Activated CD4-positive, alpha-beta memory T cell treated with anti-CD3 and anti-CD28 coated beads, Interleukin-2, amount 10 ng/mL, durations not matched to agents 7 days and 5 days (primary cell): ENCODE data around the gene ZNF688. TPM values are rescaled to one million over a fixed set of nuclear protein-coding genes. Genes with fewer than 3 reads are reported as not detected.
"Not testable (repeated sequence)": the region's sequence is repeated elsewhere in the genome, so short reads cannot be mapped to it uniquely, and the experiment has no call there.

ENCODE experiments used
- CTCF ChIA-PET: fragments of 350-600 bp; sonication (Branson Sonifier 250); formaldehyde crosslinking; loops from one replicate; lab custom pipeline; 2021; ENCODE audit warnings: antibody characterized with exemption, inconsistent platforms; lab: Charles Lee
- POLR2A ChIA-PET: fragments of 350-600 bp; sonication (Branson Sonifier 250); formaldehyde crosslinking; loops from one replicate; lab custom pipeline; 2021; ENCODE audit warnings: antibody characterized with exemption; lab: Charles Lee
- DNase-seq: peaks from one replicate; pipeline ENCODE4 v3.0.0-alpha.2; 2020
- H3K27ac Mint-ChIP-seq: one replicate; pipeline ENCODE4 v1.8.0; 2021; ENCODE audit warnings: mild to moderate bottlenecking, mixed read lengths
- H3K27me3 Mint-ChIP-seq: one replicate; pipeline ENCODE4 v1.8.0; 2021; ENCODE audit warnings: mixed read lengths
- H3K36me3 Mint-ChIP-seq: one replicate; pipeline ENCODE4 v1.8.0; 2021; ENCODE audit warnings: low read depth, mixed read lengths
- H3K4me1 Mint-ChIP-seq: one replicate; pipeline ENCODE4 v1.8.0; 2021; ENCODE audit warnings: mixed read lengths
- H3K4me3 Mint-ChIP-seq: one replicate; pipeline ENCODE4 v1.8.0; 2021; ENCODE audit warnings: mild to moderate bottlenecking, mixed read lengths
- H3K9me3 Mint-ChIP-seq: one replicate; pipeline ENCODE4 v1.8.0; 2021; ENCODE audit warnings: mixed read lengths
- total RNA-seq, 2 experiments: library from RNA; stranded (reverse); gene quantifications; one replicate each; pipeline ENCODE4 v1.2.3, GENCODE V29; 2021

Gene ZNF688
- total RNA-seq, 2 experiments from 2014 or later = 19.2 to 22.8 TPM

DNA sequence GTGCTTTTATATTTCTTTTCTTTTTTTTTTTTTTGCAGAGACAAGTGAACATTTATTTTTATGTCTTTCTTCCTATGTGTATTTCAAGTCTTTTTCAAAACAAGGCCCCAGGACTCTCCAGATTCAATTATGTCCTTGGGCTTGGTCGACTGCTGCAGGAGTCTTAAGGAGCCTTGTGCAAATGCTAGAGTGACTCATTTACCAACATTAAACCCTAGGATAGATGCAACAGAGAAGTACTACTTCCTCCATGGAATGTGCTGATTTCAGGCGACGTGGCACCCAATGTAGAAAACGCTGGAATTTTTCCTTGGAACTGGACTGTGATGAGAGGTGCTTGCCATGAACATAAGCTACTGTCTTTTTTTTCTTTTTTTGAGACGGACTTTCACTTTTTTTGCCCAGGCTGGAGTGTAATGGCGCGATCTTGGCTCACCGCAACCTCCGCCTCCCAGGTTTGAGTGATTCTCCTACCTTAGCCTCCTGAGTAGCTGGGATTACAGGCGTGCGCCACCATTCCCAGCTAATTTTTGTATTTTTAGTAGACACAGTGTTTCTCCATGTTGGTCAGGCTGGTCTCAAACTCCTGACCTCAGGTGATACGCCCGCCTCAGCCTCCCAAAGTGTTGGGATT is 35.0 kb downstream of the ZNF688 start:
- Mint-ChIP-seq H3K4me3 (peak overlapping the region; percentile 87), H3K36me3 (peaks cover 28% of the 10 kb centered on the region), H3K27ac (peak overlapping the region; percentile 97), H3K4me1 (peaks cover 32% of the 10 kb centered on the region)
- not testable (repeated sequence) for H3K27me3 Mint-ChIP-seq, DNase-seq, H3K9me3 Mint-ChIP-seq
- ChIA-PET CTCF (interaction anchor here (0.6 to 4.1 kb wide), 23 partner anchors 9 to 1091 kb away, joined by 4 to 90 read pairs (median 9); partner anchors contain the start of genes DCTPP1, ITGAL, ZNF688 and ZNF689), POLR2A (interaction anchor here (1.3 to 4.9 kb wide), 19 partner anchors 9 to 163 kb away, joined by 3 to 189 read pairs (median 20); partner anchors contain the start of genes DCTPP1, FBRS, ITGAL and SRCAP)

DNA sequence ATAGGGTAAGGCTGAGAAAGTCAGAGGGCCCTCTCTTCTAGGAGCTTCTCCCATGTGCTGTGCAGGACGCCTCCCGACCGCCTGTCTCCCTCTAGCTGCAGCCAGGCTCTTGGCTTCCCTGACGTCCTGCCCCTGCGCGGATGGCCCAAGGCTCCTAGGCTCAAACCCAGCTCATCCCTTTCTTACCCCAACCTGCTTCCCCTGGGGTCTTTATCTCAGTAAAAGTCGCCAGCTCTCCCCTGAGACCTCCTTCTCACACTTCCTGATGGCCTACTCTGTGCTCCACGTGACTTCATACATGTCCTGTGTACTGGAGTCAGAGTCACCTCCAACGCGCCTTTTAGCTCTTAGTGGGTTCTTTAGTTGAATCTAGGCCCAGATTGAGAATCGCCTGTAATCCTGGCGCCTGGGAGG is 35.7 kb downstream of the ZNF688 start:
- Mint-ChIP-seq H3K4me3 (peak overlapping the region; percentile 87), H3K36me3 (peaks cover 36% of the 10 kb centered on the region), H3K4me1 (peaks cover 37% of the 10 kb centered on the region), H3K27ac (peak overlapping the region; percentile 97), H3K9me3 (no peaks in the 10 kb centered on the region), H3K27me3 (no peaks in the 10 kb centered on the region)
- peak; percentile 74 for DNase-seq
- CTCF ChIA-PET = interaction anchor here (0.7 to 4.1 kb wide), 37 partner anchors 8 to 279 kb away, joined by 3 to 90 read pairs (median 6); partner anchors contain the start of genes DCTPP1, ITGAL, ZNF688 and ZNF689
- POLR2A ChIA-PET = interaction anchor here (0.5 to 4.9 kb wide), 40 partner anchors 8 to 582 kb away, joined by 3 to 189 read pairs (median 8); partner anchors contain the start of genes ALDOA, DCTPP1, FBRS and ITGAL

DNA sequence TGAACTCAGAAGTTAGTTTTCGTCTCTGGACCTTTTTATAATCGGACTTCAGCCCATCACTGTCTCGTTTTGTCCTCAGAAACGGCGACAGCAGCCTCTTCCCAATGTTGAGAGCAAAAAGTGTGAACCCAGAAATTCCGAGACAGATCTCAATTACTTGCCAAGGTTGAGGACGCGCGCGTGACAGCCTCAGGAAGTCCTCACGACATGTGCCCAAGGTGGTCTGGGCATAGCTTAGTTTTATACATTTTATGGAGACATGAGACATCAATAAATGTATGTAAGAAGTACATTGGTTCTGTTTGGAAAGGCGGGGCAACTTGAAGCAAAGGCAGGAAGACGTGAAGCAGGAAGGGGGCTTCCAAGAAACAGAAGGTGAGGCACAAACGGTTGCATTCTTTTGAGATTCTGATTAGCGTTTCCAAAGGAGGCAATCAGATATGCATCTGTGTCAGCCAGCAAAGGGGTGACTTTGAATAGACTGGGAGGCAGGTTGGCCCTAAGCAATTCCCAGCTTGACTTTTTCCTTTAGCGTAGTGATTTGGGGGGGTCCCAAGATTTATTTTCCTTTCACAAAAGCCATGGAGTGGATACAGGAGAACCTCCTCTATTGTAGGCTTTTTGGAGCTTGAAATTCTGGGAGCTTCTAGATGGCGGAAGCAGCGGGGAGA is 36.3 kb downstream of the ZNF688 start:
- DNase-seq = no peak
- H3K27ac Mint-ChIP-seq = peak overlapping the region; percentile 97
- peaks cover 38% of the 10 kb centered on the region for H3K36me3 Mint-ChIP-seq
- POLR2A ChIA-PET = interaction anchor here (0.5 to 4.9 kb wide), 44 partner anchors 8 to 582 kb away, joined by 3 to 189 read pairs (median 8); partner anchors contain the start of genes ALDOA, DCTPP1, FBRS and ITGAL
- H3K4me3 Mint-ChIP-seq = peak overlapping the region; percentile 87
- no peaks in the 10 kb centered on the region for H3K27me3 Mint-ChIP-seq
- no peaks in the 10 kb centered on the region for H3K9me3 Mint-ChIP-seq
- peaks cover 42% of the 10 kb centered on the region for H3K4me1 Mint-ChIP-seq
- CTCF ChIA-PET = interaction anchor here (0.7 to 4.1 kb wide), 38 partner anchors 8 to 279 kb away, joined by 3 to 90 read pairs (median 6); partner anchors contain the start of genes DCTPP1, ITGAL, ZNF688 and ZNF689

DNA sequence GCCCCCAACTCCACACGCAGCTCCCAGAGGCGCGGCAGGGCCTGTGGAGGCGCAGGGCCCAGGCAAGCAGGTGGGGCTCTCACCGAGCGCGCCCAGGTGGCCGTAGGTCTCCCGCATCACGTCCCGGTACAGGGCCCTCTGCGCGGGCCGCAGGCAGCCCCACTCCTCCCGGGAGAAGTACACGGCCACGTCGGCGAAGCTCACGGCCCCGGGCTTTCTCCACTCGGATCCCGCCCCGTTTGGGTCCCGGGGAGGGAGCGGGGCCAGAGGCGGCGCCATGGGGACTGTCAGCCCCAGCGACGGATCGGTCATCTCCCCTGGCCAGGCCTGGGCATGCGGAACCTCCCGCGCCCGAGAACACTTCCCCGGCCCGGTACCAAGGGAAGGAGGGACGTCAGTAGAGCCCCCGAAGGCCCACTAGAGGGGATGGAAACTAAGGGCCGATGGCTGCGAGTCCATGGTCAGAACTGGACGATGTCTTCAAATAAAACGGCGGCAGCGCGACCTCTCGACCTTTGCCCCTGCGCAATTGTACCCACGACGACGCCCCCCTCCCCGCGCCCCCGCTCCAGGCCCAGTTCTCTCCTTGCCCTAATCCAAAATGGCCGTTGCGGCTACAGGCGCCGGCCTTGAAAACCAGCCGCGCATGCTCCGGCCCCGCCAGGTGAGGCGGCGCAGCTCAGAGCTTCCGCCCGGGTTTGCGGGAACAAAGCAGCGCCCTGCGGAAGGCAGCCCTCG is 37.0 kb downstream of the ZNF688 start, which contains the start of gene ZNF747:
TSS of gene ZNF747 (minus strand) at position 491 of the 738 bp plus-strand sequence. CDS start at position 312, 179 bp downstream.
- H3K4me1 Mint-ChIP-seq = peaks cover 45% of the 10 kb centered on the region
- ChIA-PET POLR2A (interaction anchor here (0.9 to 4.9 kb wide), 39 partner anchors 9 to 469 kb away, joined by 3 to 189 read pairs (median 8); partner anchors contain the start of genes ALDOA, DCTPP1, FBRS and ITGAL), CTCF (interaction anchor here (0.9 to 4.1 kb wide), 31 partner anchors 7 to 280 kb away, joined by 3 to 90 read pairs (median 6); partner anchors contain the start of genes DCTPP1, ITGAL, ZNF688 and ZNF689)
- DNase-seq = peak; percentile 93
- H3K27ac Mint-ChIP-seq = peak within 1 kb of the TSS; percentile 97
- peaks cover 38% of the 10 kb centered on the region for H3K36me3 Mint-ChIP-seq
- H3K9me3 Mint-ChIP-seq = no peaks in the 10 kb centered on the region
- no peaks in the 10 kb centered on the region for H3K27me3 Mint-ChIP-seq
- peak within 1 kb of the TSS; percentile 87 for H3K4me3 Mint-ChIP-seq

DNA sequence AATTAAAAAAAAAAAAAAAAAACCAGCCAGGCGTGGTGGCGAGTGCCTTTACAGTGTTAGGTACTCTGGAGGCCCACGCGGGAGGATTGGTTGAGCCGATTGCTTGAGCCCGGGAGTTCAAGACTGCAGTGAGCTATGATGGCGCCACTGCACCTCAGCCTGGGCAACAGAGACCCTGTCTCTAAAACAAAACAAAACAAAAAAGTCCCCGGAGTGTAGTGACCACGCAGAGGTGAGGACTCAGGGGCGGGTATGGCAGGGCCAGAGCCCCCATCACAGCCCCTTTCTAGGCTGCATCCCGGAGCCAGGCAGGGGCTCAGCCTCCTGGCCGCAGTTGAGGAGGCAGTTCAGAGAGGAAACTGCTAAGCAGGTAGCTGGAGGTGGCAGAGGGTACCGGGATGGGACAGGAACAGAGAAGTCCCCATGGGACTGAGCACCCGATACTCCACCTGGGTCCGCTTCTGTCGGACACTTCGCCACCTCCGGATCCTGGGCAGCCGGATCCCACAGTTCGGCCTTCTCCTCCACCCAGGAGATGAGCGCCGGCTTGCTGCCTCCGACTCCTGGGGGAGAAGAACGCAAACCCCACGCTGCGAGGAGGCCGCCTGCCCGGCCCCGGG is 37.7 kb downstream of the ZNF688 start:
- ChIA-PET CTCF (interaction anchor here (0.6 to 4.1 kb wide), 12 partner anchors 10 to 160 kb away, joined by 3 to 90 read pairs (median 7); partner anchors contain the start of genes DCTPP1, ZNF689 and ZNF764), POLR2A (interaction anchor here (0.9 to 4.9 kb wide), 22 partner anchors 9 to 214 kb away, joined by 3 to 189 read pairs (median 16); partner anchors contain the start of genes FBRS, ITGAL, PHKG2 and ZNF48)
- H3K9me3 Mint-ChIP-seq = no peaks in the 10 kb centered on the region

DNA sequence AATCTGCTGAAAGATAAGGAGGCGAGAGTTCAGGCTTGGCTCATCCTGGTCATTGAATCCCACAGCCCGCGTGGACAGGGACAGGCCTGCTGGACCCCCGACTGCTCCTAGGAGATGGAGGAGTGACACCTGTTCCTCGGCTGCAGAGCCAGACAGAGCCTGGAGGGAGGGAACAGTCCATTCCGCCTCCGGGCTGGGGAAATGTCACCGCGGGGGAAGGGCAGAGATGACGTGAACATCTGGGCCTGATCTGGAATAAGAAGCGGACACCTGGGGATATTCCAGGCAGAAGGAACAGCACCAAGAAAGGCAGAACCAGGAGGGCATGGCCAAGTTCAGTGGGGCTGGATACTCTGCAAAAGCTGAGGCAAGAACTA is 38.4 kb downstream of the ZNF688 start:
- ChIA-PET POLR2A (interaction anchor here (1.2 to 4.9 kb wide), 10 partner anchors 10 to 96 kb away, joined by 3 to 189 read pairs (median 36); partner anchors contain the start of genes ZNF688, ZNF764 and ZNF785), CTCF (interaction anchor here (0.6 to 4.1 kb wide), 6 partner anchors 19 to 82 kb away, joined by 4 to 90 read pairs (median 12); partner anchors contain the start of gene ZNF764)
- H3K4me3 Mint-ChIP-seq = peak overlapping the region; percentile 87
- H3K36me3 Mint-ChIP-seq = peaks cover 38% of the 10 kb centered on the region
- no peaks in the 10 kb centered on the region for H3K27me3 Mint-ChIP-seq
- H3K9me3 Mint-ChIP-seq = no peaks in the 10 kb centered on the region
- H3K27ac Mint-ChIP-seq = peak overlapping the region; percentile 54
- DNase-seq = no peak
- peaks cover 56% of the 10 kb centered on the region for H3K4me1 Mint-ChIP-seq

More for the DNA sequence above, 37.7 kb downstream of the ZNF688 start:
- H3K27me3 Mint-ChIP-seq = no peaks in the 10 kb centered on the region
- DNase-seq = peak; percentile 43
- peaks cover 38% of the 10 kb centered on the region for H3K36me3 Mint-ChIP-seq
- peak overlapping the region; percentile 87 for H3K4me3 Mint-ChIP-seq
- H3K27ac Mint-ChIP-seq = peak overlapping the region; percentile 97
- H3K4me1 Mint-ChIP-seq = peaks cover 51% of the 10 kb centered on the region

DNA sequence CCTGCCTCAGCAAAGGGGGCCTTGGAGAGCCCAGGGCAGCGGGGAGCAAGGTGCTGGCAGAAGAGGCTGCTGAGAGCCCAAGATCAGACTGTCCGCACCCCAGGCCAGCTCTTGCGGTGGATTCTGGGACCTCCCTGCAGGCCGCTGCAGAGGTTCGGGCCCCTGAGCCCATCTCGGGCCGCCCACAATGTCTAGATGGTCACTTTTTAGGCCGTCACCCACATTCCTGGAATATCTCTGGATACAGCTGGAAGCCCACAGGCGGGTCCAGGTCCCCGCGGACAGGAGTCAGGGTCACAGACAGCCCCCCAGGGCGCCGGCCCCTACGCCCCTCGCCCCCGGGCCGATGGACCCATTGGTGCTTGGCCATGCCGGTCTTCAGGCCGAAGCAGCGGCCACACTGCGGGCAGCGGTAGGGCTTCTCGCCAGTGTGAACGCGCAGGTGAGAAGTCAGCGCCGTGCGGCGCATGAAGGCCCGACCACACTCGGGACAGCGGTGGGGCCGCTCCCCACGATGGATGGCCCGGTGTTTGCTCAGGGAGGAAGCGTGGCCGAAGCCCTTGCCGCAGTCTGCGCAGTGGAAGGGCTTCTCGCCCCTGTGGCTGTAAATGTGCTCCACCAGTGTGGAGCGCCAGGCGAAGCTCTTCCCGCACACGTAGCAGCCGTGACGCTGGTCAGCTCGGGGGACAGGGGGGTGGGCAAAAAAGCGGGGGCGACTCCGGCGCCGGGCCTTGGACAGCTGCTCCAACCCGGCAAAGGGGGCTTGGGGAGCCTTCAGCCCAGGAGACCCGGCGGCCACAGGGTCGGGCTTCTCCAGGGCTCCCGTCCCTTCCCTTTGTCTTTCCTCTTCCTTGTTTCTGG is 39.0 kb downstream of the ZNF688 start:
- peak overlapping the region; percentile 54 for H3K27ac Mint-ChIP-seq
- DNase-seq = no peak
- ChIA-PET POLR2A (interaction anchor here (0.9 to 4.9 kb wide), 5 partner anchors 10 to 34 kb away, joined by 3 to 189 read pairs (median 53); partner anchors contain the start of gene ZNF764), CTCF (no interaction called here)
- H3K27me3 Mint-ChIP-seq = no peaks in the 10 kb centered on the region
- H3K4me1 Mint-ChIP-seq = peaks cover 58% of the 10 kb centered on the region
- H3K36me3 Mint-ChIP-seq = peaks cover 34% of the 10 kb centered on the region
- H3K4me3 Mint-ChIP-seq = peak overlapping the region; percentile 87
- no peaks in the 10 kb centered on the region for H3K9me3 Mint-ChIP-seq

DNA sequence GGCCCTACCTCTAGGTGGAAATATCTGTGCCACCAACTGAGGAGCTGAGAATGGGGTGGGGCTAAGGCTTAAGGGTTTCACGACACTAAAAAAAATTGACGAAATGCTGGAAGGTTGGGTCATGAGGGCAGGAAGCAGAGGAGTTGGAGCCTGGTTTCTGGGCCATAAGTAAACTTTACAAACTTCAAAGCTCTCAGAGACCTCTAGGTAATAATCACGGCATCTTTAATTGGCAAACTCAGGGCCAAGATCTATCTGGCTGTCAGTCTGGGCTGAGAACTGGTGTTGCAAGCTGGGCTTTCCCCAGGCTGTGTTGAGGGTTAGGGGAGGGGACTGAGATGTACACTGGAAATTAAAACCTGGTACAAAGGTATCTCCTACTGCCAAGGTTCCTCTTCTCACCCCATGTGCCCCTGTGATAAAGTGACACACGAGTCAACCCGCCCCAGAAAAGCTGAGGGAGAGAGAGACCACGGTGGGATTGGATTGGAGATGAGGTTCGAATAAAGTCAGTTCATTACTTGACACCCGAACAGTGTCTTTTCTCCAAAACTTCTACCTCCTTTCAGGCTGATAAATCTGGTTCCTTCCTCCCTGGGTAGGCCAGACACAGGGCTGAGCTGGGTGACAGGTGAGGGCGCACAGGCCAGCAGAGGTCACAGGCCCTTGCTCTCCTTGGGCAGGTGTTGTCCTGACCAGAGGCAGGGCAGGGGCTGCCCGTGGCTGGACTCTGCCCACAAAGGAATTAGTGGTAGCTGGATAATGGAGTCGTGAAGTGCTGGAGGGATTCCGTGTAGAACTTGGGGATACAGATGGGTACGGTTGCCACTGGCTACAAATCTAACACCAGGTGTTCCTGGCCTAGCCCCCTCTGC is 41.1 kb downstream of the ZNF688 start:
- H3K4me1 Mint-ChIP-seq = peaks cover 47% of the 10 kb centered on the region
- peak overlapping the region; percentile 26 for H3K27ac Mint-ChIP-seq
- ChIA-PET CTCF (interaction anchor here (0.6 to 4.2 kb wide), 8 partner anchors 27 to 100 kb away, joined by 3 to 18 read pairs (median 4); partner anchors contain the start of genes DCTPP1, ZNF688 and ZNF764), POLR2A (interaction anchor here (1.0 to 3.9 kb wide), 5 partner anchors 13 to 72 kb away, joined by 3 to 20 read pairs (median 15); partner anchors contain the start of genes ZNF688, ZNF764 and ZNF785)
- DNase-seq = no peak
- H3K27me3 Mint-ChIP-seq = no peaks in the 10 kb centered on the region
- H3K36me3 Mint-ChIP-seq = peaks cover 27% of the 10 kb centered on the region
- H3K9me3 Mint-ChIP-seq = no peaks in the 10 kb centered on the region
- H3K4me3 Mint-ChIP-seq = no peak overlapping the region

DNA sequence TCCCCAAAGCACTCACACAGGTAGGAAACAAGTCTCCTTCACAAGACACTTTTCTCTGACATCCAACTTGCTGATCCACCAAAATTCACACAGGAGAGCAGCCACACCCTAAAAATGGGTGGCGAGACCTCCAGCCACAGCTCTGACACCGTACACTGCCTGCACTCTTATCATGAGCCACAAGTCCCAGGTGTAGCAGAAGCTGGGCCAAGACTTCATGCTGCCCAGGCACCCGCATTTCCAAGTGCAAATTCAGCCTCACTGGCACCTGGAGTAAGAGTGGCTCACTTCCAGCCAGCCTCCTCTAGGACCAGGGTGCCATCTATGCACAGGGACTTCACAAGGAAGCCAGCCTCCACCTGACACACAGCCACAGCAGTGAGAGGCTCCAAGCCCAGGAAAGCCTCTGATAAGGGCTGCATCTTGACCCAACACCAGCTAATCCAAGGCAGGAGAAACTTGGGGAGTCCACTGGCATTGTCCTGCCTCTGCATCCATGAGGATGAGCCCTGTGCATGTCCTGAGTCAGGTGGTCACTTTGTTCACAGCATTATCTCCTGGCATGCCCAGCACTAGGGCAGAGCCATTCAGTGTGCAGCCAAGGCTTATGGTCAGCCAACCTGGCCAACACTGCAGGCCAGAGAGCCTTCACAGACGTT is 42.6 kb downstream of the ZNF688 start:
- Mint-ChIP-seq H3K4me1 (peaks cover 46% of the 10 kb centered on the region), H3K27ac (peak overlapping the region; percentile 57), H3K9me3 (no peaks in the 10 kb centered on the region), H3K36me3 (peaks cover 21% of the 10 kb centered on the region), H3K27me3 (no peaks in the 10 kb centered on the region), H3K4me3 (no peak overlapping the region)
- ChIA-PET CTCF (interaction anchor here (0.9 to 4.2 kb wide), 5 partner anchors 29 to 99 kb away, joined by 3 to 18 read pairs (median 4); partner anchors contain the start of genes DCTPP1, ZNF688 and ZNF764), POLR2A (interaction anchor here (1.0 to 3.9 kb wide), 6 partner anchors 19 to 99 kb away, joined by 3 to 20 read pairs (median 10); partner anchors contain the start of genes DCTPP1, ZNF688, ZNF764 and ZNF785)
- no peak for DNase-seq
